Choroid plexus epithelial cell (primary cell): ENCODE measurements around the gene EFHB.

Experiments
- DNase-seq: peaks from one replicate; pipeline ENCODE4 v3.0.0-alpha.2; 2010; ENCODE audit warnings: low read depth
- H3K4me3 ChIP-seq: 2 replicates; pipeline ENCODE4 v1.5.1; 2011; ENCODE audit warnings: low read depth, mild to moderate bottlenecking, control low read depth, low read length, moderate library complexity
- CTCF ChIP-seq: conservative IDR thresholded peaks from 2 replicates; pipeline ENCODE4 v1.5.1; 2011; ENCODE audit warnings: low read depth, mild to moderate bottlenecking, control low read depth, inconsistent platforms, low read length, moderate library complexity

EFHB gene, protein sequence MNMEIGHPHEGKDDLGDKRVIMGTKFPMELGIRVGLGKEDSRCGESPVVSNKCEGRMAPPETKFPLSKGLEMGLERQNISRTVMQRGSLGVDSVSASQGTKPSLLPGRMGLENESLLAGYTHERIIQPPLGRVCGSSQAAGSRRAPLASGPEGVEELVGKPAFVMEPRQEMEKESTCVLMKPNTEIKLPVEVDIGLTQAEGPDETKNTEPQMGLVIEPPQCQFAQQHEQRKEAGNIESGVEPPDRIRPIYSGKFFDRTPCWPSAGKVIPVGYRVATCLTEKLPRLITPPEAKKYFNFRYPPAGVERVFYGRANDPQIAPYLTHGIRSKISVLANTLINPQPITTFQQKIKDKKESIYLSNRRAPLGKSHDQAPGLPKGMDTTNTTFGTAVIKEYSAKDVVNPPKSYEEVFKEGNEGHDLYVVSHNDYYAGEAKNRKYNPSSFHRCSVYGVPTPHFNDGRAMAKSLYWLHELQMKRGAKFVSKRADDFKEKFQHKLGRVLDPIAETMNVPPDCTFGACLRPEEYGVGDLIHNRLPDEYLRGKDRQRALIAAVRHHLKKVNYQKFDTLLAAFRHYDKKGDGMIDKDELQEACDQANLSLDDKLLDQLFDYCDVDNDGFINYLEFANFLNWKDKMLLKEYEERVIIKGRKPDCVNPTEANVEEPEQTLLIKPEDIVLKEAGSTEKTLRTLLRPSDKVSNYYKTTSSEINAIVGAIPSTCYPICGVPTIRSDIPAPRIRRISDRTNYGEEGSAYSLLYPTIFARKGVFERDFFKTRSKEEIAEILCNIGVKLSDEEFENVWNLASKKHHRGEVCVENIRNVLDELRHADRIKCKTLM

GRCh38 chr3:19934098-19934566 lies at the start of gene EFHB:
EFHB (minus strand) TSS chr3:19934217; CDS start chr3:19934018, 199 bp downstream.
- no peak within 1 kb of the TSS for H3K4me3 ChIP-seq
- peak; percentile 50 for DNase-seq
- no peak for TF ChIP-seq CTCF

- no peak overlapping the region for H3K4me3 ChIP-seq
- DNase-seq: peak; percentile 41
- no peak for TF ChIP-seq CTCF
Observed at GRCh38 chr3:19972054-19972453, 38.0 kb upstream of the EFHB start.

DNA sequence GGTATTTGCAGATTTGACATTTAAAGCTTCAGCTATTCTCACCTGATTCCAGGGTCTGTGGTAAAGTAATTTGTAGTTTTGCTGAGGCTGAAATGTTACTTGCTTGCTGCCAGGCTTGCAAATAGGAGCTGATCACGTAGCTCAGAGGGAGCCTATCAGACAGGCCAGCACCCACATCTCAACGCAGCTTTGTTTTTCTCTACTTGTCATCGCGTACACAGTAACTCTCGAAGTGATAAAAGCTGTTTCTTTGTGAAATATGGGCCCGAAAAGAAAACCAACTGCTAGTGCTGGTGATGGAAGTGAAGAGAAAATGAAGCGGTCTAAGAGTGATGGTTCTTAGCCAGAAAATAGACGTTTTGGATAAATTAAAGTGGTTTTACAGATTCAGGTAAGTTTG lies 36.3 kb upstream of the EFHB start:
- TF ChIP-seq CTCF: no peak
- no peak overlapping the region for H3K4me3 ChIP-seq
- no peak for DNase-seq

DNA sequence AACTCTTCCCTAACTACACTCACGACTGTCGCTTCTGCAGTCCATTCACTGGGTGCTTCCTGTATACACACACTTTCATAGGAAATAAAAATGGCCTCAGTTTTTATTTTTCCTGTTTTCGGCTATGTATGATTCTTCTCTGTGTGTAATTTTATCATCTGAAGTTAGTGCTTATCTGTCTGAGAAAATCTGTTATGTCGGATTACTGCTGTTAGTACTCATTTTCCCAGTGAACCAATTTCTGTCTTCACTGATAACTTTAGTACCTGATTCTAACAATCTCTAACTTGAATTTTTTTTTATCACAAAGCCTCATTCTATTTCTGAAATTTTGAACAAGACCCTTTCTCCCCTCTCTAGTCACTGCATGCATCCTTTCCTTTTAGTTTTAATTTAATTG lies 33.8 kb upstream of the EFHB start:
- no peak for DNase-seq
- H3K4me3 ChIP-seq: no peak overlapping the region
- no peak for TF ChIP-seq CTCF

DNA sequence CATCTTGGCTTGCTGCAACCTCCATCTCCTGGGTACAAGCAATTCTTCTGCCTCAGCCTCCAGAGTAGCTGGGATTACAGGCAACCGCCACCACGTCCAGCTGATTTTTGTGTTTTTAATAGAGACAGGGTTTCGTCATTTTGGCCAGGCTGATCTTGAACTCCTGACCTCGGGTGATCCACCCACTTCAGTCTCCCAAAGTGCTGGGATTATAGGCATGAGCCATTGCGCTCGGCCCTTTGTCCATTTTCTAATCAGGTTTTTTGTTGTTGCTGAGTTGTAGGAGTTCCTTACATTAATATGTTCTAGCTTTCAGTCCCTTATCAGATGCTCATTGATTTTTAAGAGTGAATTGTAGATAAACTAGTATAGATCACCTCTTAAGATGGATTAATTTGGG lies 33.2 kb upstream of the EFHB start:
- H3K4me3 ChIP-seq: no peak overlapping the region

GRCh38 chr3:19961960-19962359 lies 27.9 kb upstream of the EFHB start:
- DNase-seq: no peak
- TF ChIP-seq CTCF: no peak
- no peak overlapping the region for H3K4me3 ChIP-seq

More for the DNA sequence above, 33.2 kb upstream of the EFHB start:
- DNase-seq: no peak
- no peak for TF ChIP-seq CTCF
